GM12878 (cell line): Measurements from ENCODE around the gene INO80B. TPM values are rescaled to one million over a fixed set of nuclear protein-coding genes. Genes with fewer than 3 reads are reported as not detected.

Experiments
- ATAC-seq: fragments of 200-7000 bp; cut with Tn5 transposase; 3 replicates; pipeline ENCODE4 v1.9.1; 2020; ENCODE audit warnings: mild to moderate bottlenecking, moderate library complexity
- BruUV-seq: library from RNA; stranded (reverse); fragments of 400-500 nt; replicated peaks from 2 replicates; lab custom pipeline; 2021; lab: Mats Ljungman, UMichigan
- CTCF ChIA-PET: fragments of 300-600 bp; sonication (Branson Sonifier 250); formaldehyde crosslinking; extraction: SDS; loops from one replicate; lab custom pipeline; 2021; ENCODE audit warnings: inconsistent platforms; lab: Yijun Ruan, JAX
- POLR2A ChIA-PET: fragments of 350-600 bp; formaldehyde crosslinking; extraction: SDS; loops from one replicate; lab custom pipeline; 2021; ENCODE audit warnings: inconsistent platforms; lab: Charles Lee
- RAD21 ChIA-PET: fragments of 300-600 bp; sonication (Branson Sonifier 250); formaldehyde crosslinking; loops from one replicate; lab custom pipeline; 2023; ENCODE audit warnings: antibody characterized with exemption; ENCODE audit not compliant: unreplicated experiment; lab: Charles Lee
- SMC1A ChIA-PET: fragments of 300-600 bp; sonication (Branson Sonifier 250); formaldehyde crosslinking; loops from one replicate; lab custom pipeline; 2023; ENCODE audit not compliant: unreplicated experiment, uncharacterized antibody; lab: Charles Lee
- DNase-seq: peaks from one replicate; pipeline ENCODE4 v3.0.0-alpha.2; 2011; ENCODE audit warnings: low read depth, low spot score
- FAIRE-seq: peaks from 3 replicates; lab custom pipeline; 2011; peaks lifted over from hg19 to GRCh38; lab: Jason Lieb, UNC
- H2AFZ ChIP-seq: 2 replicates; pipeline ENCODE4 v1.6.0; 2011; ENCODE audit warnings: low read depth, low read length, control low read depth; ENCODE audit not compliant: control insufficient read depth
- H3K27ac ChIP-seq: 2 replicates; pipeline ENCODE4 v1.5.1; 2011; ENCODE audit warnings: control low read depth; ENCODE audit not compliant: control insufficient read depth, insufficient read depth
- H3K27me3 ChIP-seq, 2 experiments: replicated peaks in 1 of 2; 2 replicates each; pipeline versions ENCODE4 v1.6.0 to v1.6.1; 2011; ENCODE audit warnings: low read length in 1 of 2; ENCODE audit not compliant: control insufficient read depth in 2 of 2, insufficient read depth in 2 of 2
- H3K36me3 ChIP-seq, 2 experiments: 2 replicates each; pipeline ENCODE4 v1.5.1; 2011; ENCODE audit warnings: low read length in 1 of 2; ENCODE audit not compliant: control insufficient read depth in 2 of 2, insufficient read depth in 2 of 2
- H3K4me1 ChIP-seq: 2 replicates; pipeline ENCODE4 v1.6.1; 2011; ENCODE audit warnings: mild to moderate bottlenecking, low read length, moderate library complexity, mixed read lengths; ENCODE audit not compliant: control insufficient read depth, insufficient read depth
- H3K4me2 ChIP-seq: 2 replicates; pipeline ENCODE4 v1.6.0; 2011; ENCODE audit warnings: control low read depth; ENCODE audit not compliant: control insufficient read depth, insufficient read depth
- H3K4me3 ChIP-seq: fragments of 200-600 bp; sonication (generic); 2 replicates; pipeline ENCODE4 v1.5.1; 2016
- H3K79me2 ChIP-seq: 2 replicates; pipeline ENCODE4 v1.6.0; 2011; ENCODE audit warnings: low read length; ENCODE audit not compliant: control insufficient read depth, insufficient read depth
- H3K9ac ChIP-seq: 2 replicates; pipeline ENCODE4 v1.8.0; 2011; ENCODE audit warnings: low read length, control low read depth, mixed read lengths; ENCODE audit not compliant: control insufficient read depth, insufficient read depth
- H3K9me3 ChIP-seq: replicated peaks from 3 replicates; pipeline ENCODE4 v1.5.1; 2011; ENCODE audit warnings: mild to moderate bottlenecking, low read length; ENCODE audit not compliant: control insufficient read depth, insufficient read depth
- H4K20me1 ChIP-seq: 2 replicates; pipeline ENCODE4 v1.6.0; 2011; ENCODE audit not compliant: control insufficient read depth, insufficient read depth
- BRCA1 ChIP-seq: IDR thresholded peaks from 2 replicates; pipeline ENCODE4 v1.6.1; 2011; ENCODE audit warnings: low read depth, low read length, improper control_type of control experiment
- JUNB ChIP-seq: IDR thresholded peaks from 2 replicates; pipeline ENCODE4 v1.6.1; 2016; ENCODE audit warnings: antibody characterized with exemption, mild to moderate bottlenecking
- MEF2A ChIP-seq: IDR thresholded peaks from 2 replicates; pipeline ENCODE4 v1.6.1; 2011; ENCODE audit warnings: low read depth, mild to moderate bottlenecking, low read length, moderate library complexity; ENCODE audit not compliant: insufficient read depth
- MEF2B ChIP-seq: fragments of 450-650 bp; IDR thresholded peaks from 2 replicates; pipeline ENCODE4 v1.6.1; 2018; ENCODE audit warnings: mild to moderate bottlenecking, moderate library complexity; ENCODE audit not compliant: partially characterized antibody, poor library complexity, severe bottlenecking
- MYC ChIP-seq: IDR thresholded peaks from 2 replicates; pipeline ENCODE4 v1.6.1; 2011; ENCODE audit warnings: mild to moderate bottlenecking, low read length, moderate library complexity, inconsistent platforms; ENCODE audit not compliant: insufficient read depth, insufficient replicate concordance, insufficient read length, severe bottlenecking
- RAD51 ChIP-seq: fragments of 450-650 bp; IDR thresholded peaks from 2 replicates; pipeline ENCODE4 v1.6.1; 2016; ENCODE audit warnings: moderate library complexity, mild to moderate bottlenecking, inconsistent platforms
- RBBP5 ChIP-seq: fragments of 200-600 bp; sonication (generic); conservative IDR thresholded peaks from 2 replicates; pipeline ENCODE4 v1.6.1; 2016
- RCOR1 ChIP-seq: conservative IDR thresholded peaks from 2 replicates; pipeline ENCODE4 v1.6.1; 2012; ENCODE audit warnings: low read depth, low read length, improper control_type of control experiment
- RUNX3 ChIP-seq: IDR thresholded peaks from 2 replicates; pipeline ENCODE4 v1.6.1; 2012; ENCODE audit warnings: low read length, inconsistent platforms
- SIX5 ChIP-seq: IDR thresholded peaks from 2 replicates; pipeline ENCODE4 v1.6.1; 2011; ENCODE audit warnings: mild to moderate bottlenecking, low read depth, low read length, moderate library complexity; ENCODE audit not compliant: severe bottlenecking
- SPI1 ChIP-seq: IDR thresholded peaks from 2 replicates; pipeline ENCODE4 v1.6.1; 2011; ENCODE audit warnings: low read depth, mild to moderate bottlenecking, low read length, moderate library complexity, borderline replicate concordance; ENCODE audit not compliant: insufficient read depth
- STAT3 ChIP-seq: IDR thresholded peaks from 2 replicates; pipeline ENCODE4 v1.6.1; 2011; ENCODE audit warnings: low read depth, low read length, improper control_type of control experiment
- SUPT20H ChIP-seq: IDR thresholded peaks from 2 replicates; pipeline ENCODE4 v1.6.1; 2011; ENCODE audit warnings: low read depth, mild to moderate bottlenecking, low read length, moderate library complexity, borderline replicate concordance; ENCODE audit not compliant: control insufficient read depth
- TBL1XR1 ChIP-seq: IDR thresholded peaks from 2 replicates; pipeline ENCODE4 v1.6.1; 2012; ENCODE audit warnings: low read depth, low read length, improper control_type of control experiment
- TCF3 ChIP-seq: IDR thresholded peaks from 2 replicates; pipeline ENCODE4 v1.6.1; 2012; ENCODE audit warnings: low read depth, mild to moderate bottlenecking, low read length, borderline replicate concordance; ENCODE audit not compliant: insufficient read depth
- ZSCAN29 ChIP-seq: fragments of 450-650 bp; IDR thresholded peaks from 2 replicates; pipeline ENCODE4 v1.6.1; 2017; ENCODE audit warnings: mild to moderate bottlenecking, moderate library complexity
- WGBS: methylation state at CpG from one replicate; pipeline ENCODE4 v1.1.6; 2016; ENCODE audit warnings: low lambda C conversion rate; ENCODE audit not compliant: insufficient replicate concordance, insufficient coverage; ENCODE audit errors: missing lambda C conversion rate; 5-methylcytosine and 5-hydroxymethylcytosine counted together
- in situ Hi-C: fragments of 300-500 bp; cut with MboI; formaldehyde crosslinking; loops from 9 replicates; pipeline ENCODE4 v1.14.3; 2018; ENCODE audit warnings: mixed read lengths
- intact Hi-C: fragments of 100-400 bp; cut with micrococcal nuclease; formaldehyde crosslinking; loops from one replicate; pipeline ENCODE4 v1.14.2; 2022; ENCODE audit not compliant: unreplicated experiment
- polyA plus RNA-seq, 11 experiments: library from polyadenylated mRNA; depleted of rRNA in 4 of 11; unstranded in 6 of 11; stranded (reverse) in 5 of 11; fragments of >200 nt; fragmentation: Nextera tagmentation in 4 of 11; fragmentation: Illumina TruSeq in 1 of 11; extraction: Ambion mirVana in 4 of 11; extraction: Trizol in 1 of 11; gene quantifications; 1 replicate in 1 of 11; 2 replicates in 10 of 11; pipeline versions ENCODE4 v1.2.1 to v1.2.3, GENCODE V29; 2011 to 2016; ENCODE audit warnings: inconsistent platforms in 2 of 11, missing spikeins in 2 of 11, low read depth in 1 of 11
- total RNA-seq, 4 experiments: library from RNA; depleted of rRNA in 3 of 4; stranded (reverse); fragments of >200 nt in 3 of 4; fragmentation: Illumina TruSeq in 1 of 4; extraction: Trizol in 1 of 4; gene quantifications; 2 replicates each; pipeline versions ENCODE4 v1.2.1 to v1.2.3, GENCODE V29; 2013 to 2021
- TF ChIP-seq, protein P1 (sequence below): IDR thresholded peaks from 2 replicates; pipeline ENCODE4 v1.6.1; 2011; ENCODE audit warnings: low read depth, mild to moderate bottlenecking, low read length, moderate library complexity, borderline replicate concordance; ENCODE audit errors: extremely low read depth

INO80B gene
- total and polyA plus RNA-seq, 10 of the 15 experiments (the other 5 are each of a cell fraction or from before 2014, with no cell fraction given): 1.3 to 26.7 (median 11.1) TPM

GRCh38 chr2:74419345-74419744 is 35.5 kb upstream of the INO80B start:
- Histone ChIP-seq H3K4me2 (peak overlapping the region; percentile 59; the same call in 1 of the 2 replicates), H3K4me3 (peak overlapping the region; percentile 49; the same call in 1 of the 2 replicates), H3K27ac (peak overlapping the region; percentile 56), H3K27me3 (no peaks in the 10 kb centered on the region), H3K4me1 (peaks cover 42% of the 10 kb centered on the region), H2AFZ (no peak overlapping the region), H4K20me1 (no peaks in the 10 kb centered on the region), H3K79me2 (peaks cover 9% of the 10 kb centered on the region), H3K9me3 (no peaks in the 10 kb centered on the region), H3K36me3 (peaks cover 0 to 4% of the 10 kb centered on the region in 2 experiments; a peak in 1 of 4 replicates), H3K9ac (no peak overlapping the region; the same call in 1 of the 2 replicates)
- no peak for ATAC-seq
- ChIA-PET RAD21 (no interaction called here), CTCF (interaction anchor here (0.8 to 1.4 kb wide), 3 partner anchors 21 to 170 kb away, joined by 3 to 8 read pairs (median 6); no protein-coding TSS in a partner anchor), SMC1A (interaction anchor here (1.1 to 3.0 kb wide), 2 partner anchors 14 to 171 kb away, joined by 3 to 14 read pairs; no protein-coding TSS in a partner anchor), POLR2A (interaction anchor here (0.6 to 1.8 kb wide), 2 partner anchors 35 to 49 kb away, joined by 3 to 6 read pairs; partner anchors contain the start of gene INO80B)
- WGBS: 14% methylated on average over 1 of the region's 1 CpG
- intact Hi-C loops (no loop called here), in situ Hi-C loops (no loop called here)
- DNase-seq: no peak
- TF ChIP-seq MEF2B: peak; percentile 58
- TF ChIP-seq JUNB: peak; percentile 14; the same call in 1 of the 2 replicates
- 0 out of 2 replicates have a peak, but pooled peaks have one; percentile 58 for TF ChIP-seq MEF2A
- peak; percentile 79 for TF ChIP-seq SPI1
- no peak for TF ChIP-seq STAT3
- no peak for FAIRE-seq
- BruUV-seq: no TSS peak

GRCh38 chr2:74420006-74420405 is 34.9 kb upstream of the INO80B start:
- WGBS: 97% methylated on average over 2 of the region's 2 CpGs
- TF ChIP-seq BRCA1 (no peak), TCF3 (no peak), ZSCAN29 (no peak), SIX5 (no peak), RCOR1 (no peak), RAD51 (no peak), MYC (no peak), RUNX3 (no peak), TBL1XR1 (no peak), SUPT20H (no peak), RBBP5 (no peak)
- TF ChIP-seq, protein P1, sequence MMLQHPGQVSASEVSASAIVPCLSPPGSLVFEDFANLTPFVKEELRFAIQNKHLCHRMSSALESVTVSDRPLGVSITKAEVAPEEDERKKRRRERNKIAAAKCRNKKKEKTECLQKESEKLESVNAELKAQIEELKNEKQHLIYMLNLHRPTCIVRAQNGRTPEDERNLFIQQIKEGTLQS: no peak
- CTCF ChIA-PET: interaction anchor here (0.8 to 1.2 kb wide), 4 partner anchors 25 to 171 kb away, joined by 3 to 6 read pairs (median 5); partner anchors contain the start of gene INO80B
- H3K4me1 ChIP-seq: peaks cover 35% of the 10 kb centered on the region
- no peaks in the 10 kb centered on the region for H4K20me1 ChIP-seq
- H3K4me3 ChIP-seq: peak overlapping the region; percentile 33
- RAD21 ChIA-PET: interaction anchor here (1.9 to 2.4 kb wide), 2 partner anchors 36 to 38 kb away, joined by 9 to 11 read pairs; partner anchors contain the start of genes INO80B and WBP1
- H3K9ac ChIP-seq: peak overlapping the region; percentile 20; the same call in 1 of the 2 replicates
- H3K27me3 ChIP-seq: no peaks in the 10 kb centered on the region
- in situ Hi-C loops: no loop called here
- SMC1A ChIA-PET: interaction anchor here (1.1 to 3.0 kb wide), 3 partner anchors 14 to 131 kb away, joined by 3 to 24 read pairs (median 14); partner anchors contain the start of genes INO80B and WBP1
- no peak for ATAC-seq
- intact Hi-C loops: loop anchor here (2.0 kb wide), 1 partner anchor 35 kb away; the partner anchor contains the start of gene INO80B
- no peaks in the 10 kb centered on the region for H3K9me3 ChIP-seq
- DNase-seq: no peak
- no peak overlapping the region for H2AFZ ChIP-seq
- H3K4me2 ChIP-seq: peak overlapping the region; percentile 83
- BruUV-seq: no TSS peak
- H3K79me2 ChIP-seq: peaks cover 9% of the 10 kb centered on the region
- H3K27ac ChIP-seq: peak overlapping the region; percentile 80; the same call in 1 of the 2 replicates
- no peak for FAIRE-seq
- peaks cover 0 to 6% of the 10 kb centered on the region in 2 experiments; a peak in 1 of 4 replicates for H3K36me3 ChIP-seq
- POLR2A ChIA-PET: interaction anchor here (0.8 to 1.9 kb wide), 4 partner anchors 14 to 38 kb away, joined by 3 to 21 read pairs (median 6); partner anchors contain the start of genes INO80B and WBP1
